GM23248 (cell line): ENCODE results near the gene EPHA2.

ENCODE experiments used
- EZH2 ChIP-seq: fragments of 200-600 bp; sonication (generic); IDR thresholded peaks from 2 replicates; pipeline ENCODE4 v1.6.1; 2018; ENCODE audit warnings: antibody characterized with exemption, mild to moderate bottlenecking; ENCODE audit not compliant: insufficient read depth, poor library complexity, severe bottlenecking
- EZH2phosphoT487 ChIP-seq: fragments of 200-600 bp; sonication (generic); IDR thresholded peaks from 2 replicates; pipeline ENCODE4 v1.6.1; 2018; ENCODE audit warnings: antibody characterized with exemption, moderate library complexity, mild to moderate bottlenecking, low read depth; ENCODE audit not compliant: insufficient read depth

GRCh38 chr1:16145030-16145661 lies 10.7 kb downstream of the EPHA2 start:
- TF ChIP-seq EZH2 (no peak), EZH2phosphoT487 (no peak)
